Urinary bladder (tissue), 4 donors: ENCODE data around the gene RUBCNL. TPM values are rescaled to one million over a fixed set of nuclear protein-coding genes. Genes with fewer than 3 reads are reported as not detected.

Experiments
- DNase-seq: peaks from one replicate; pipeline ENCODE4 v3.0.0-alpha.2; 2015; ENCODE audit errors: extremely low spot score
- H3K27ac ChIP-seq: one replicate; pipeline ENCODE4 v1.5.1; 2013; ENCODE audit warnings: low read depth, mild to moderate bottlenecking, moderate library complexity
- H3K36me3 ChIP-seq: one replicate; pipeline ENCODE4 v1.6.1; 2013; ENCODE audit warnings: mild to moderate bottlenecking, moderate library complexity; ENCODE audit not compliant: insufficient read depth
- H3K4me1 ChIP-seq: one replicate; pipeline ENCODE4 v1.6.1; 2013; ENCODE audit warnings: mild to moderate bottlenecking, moderate library complexity; ENCODE audit not compliant: insufficient read depth
- H3K4me3 ChIP-seq: one replicate; pipeline ENCODE4 v1.5.1; 2013; ENCODE audit warnings: low read depth, low read length
- WGBS: extraction: QIAGEN DNeasy Blood & Tissue Kit; methylation state at CpG from one replicate; pipeline ENCODE4 v1.1.7; 2013; 5-methylcytosine and 5-hydroxymethylcytosine counted together
- polyA plus RNA-seq: library from polyadenylated mRNA; stranded (reverse); fragments of 200-250 nt; gene quantifications from one replicate; pipeline ENCODE4 v1.2.3, GENCODE V29; 2013
- small RNA-seq: library from RNA; depleted of rRNA; stranded (forward); fragments of <200 nt; gene quantifications from one replicate; pipeline ENCODE3, GENCODE V24; 2014
- total RNA-seq: library from RNA; depleted of rRNA; stranded (reverse); fragments of >200 nt; gene quantifications from one replicate; pipeline ENCODE4 v1.2.3, GENCODE V29; 2014
- donor health status: healthy with polysubstance abuse.
- donor health status: healthy.

The RUBCNL gene
- total and polyA plus RNA-seq, 2 donors, result 0.63 to 9.3 TPM

DNA sequence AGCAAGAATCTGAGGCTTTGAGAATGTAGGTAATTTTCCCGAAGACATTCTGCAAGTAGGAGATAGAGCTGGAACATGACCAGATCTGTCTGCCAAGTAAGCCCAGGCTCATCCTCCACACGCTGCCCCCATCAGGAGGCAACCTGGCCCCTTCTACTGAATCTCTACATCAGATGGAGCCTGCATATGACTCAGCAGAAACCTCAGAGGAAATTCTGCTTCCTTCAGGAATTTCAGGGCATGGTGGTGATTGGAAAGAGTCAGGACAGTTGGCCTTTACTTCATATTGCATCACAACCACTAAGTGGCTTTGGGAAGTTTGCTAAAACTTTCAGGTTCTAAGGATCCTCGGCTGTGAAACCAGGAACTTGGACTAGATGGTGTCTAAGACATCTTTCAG, 90.1 kb downstream of the RUBCNL start:
- WGBS, result 58% methylated on average over 3 of the region's 3 CpGs
- Histone ChIP-seq H3K27ac (no peak overlapping the region), H3K4me1 (no peaks in the 10 kb centered on the region), H3K4me3 (no peak overlapping the region), H3K36me3 (no peaks in the 10 kb centered on the region)
- DNase-seq, result no peak

DNA sequence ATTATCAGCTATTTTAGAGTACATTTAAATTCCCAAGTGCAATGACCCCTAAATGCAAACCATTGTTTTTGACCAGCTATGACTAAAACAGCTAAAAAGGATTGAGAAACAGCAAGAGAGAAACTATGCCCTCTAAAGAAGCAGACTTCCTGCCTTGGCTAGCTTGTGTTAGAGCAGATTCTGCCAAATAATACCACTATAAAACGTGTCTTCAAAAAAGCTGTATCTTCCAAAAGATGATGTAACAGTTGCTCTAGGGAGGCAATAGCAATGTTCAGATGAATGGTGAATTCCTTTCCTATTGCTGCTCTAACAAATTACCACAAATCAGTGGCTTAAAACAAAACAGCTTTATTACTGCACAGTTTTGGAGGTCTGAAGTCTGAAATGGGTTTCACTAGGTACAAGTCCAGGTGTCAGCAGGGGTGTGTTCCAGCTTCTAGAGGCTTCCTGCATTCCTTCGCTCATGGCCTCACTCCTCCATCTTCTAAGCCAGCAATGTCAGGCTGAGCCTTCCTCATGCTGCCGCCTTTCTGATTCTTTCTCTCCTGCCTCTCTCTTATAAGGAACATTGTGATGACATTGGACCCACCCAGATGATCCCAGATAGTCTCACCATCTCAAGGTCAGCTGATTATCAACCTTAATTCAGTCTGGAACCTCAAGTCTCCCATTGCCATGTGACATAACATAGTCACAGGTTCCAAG, 90.8 kb downstream of the RUBCNL start:
- no peaks in the 10 kb centered on the region for H3K4me1 ChIP-seq
- H3K27ac ChIP-seq, result peak overlapping the region; percentile 53
- 62% methylated on average over 3 of the region's 3 CpGs for WGBS
- no peaks in the 10 kb centered on the region for H3K36me3 ChIP-seq
- no peak for DNase-seq
- no peak overlapping the region for H3K4me3 ChIP-seq

DNA sequence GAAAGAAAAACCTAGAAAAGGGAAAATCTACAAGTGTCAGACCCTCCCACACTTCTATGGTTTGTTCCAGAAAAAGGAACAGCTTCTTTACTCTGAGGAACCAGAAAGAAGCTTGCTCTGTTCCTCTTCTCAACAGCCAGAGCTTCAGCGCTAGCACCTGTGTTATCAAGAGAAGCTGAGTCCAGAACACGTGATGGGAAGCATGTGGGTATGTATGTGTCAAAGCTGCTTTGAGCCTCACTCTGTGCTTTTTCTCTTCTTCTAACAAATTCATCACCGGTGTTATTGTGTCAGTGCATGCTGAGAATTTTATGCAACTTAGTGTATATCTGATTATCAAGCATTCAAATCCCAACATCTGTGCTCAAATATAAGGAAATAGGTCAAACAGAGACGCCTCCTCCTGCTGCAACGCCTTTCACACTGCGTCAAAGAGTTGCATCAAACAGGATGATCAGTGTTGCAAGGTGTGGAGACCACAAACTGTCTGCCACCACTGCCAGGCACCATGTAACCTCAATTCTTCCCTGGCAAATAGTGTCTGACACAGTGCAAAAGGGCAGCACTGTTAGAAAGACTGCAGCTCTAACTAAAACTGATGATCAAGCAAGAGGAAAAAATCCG, 91.4 kb downstream of the RUBCNL start:
- Histone ChIP-seq H3K36me3 (no peaks in the 10 kb centered on the region), H3K4me1 (no peaks in the 10 kb centered on the region), H3K27ac (no peak overlapping the region), H3K4me3 (no peak overlapping the region)
- DNase-seq, result no peak
- WGBS, result 53% methylated on average over 7 of the region's 7 CpGs

DNA sequence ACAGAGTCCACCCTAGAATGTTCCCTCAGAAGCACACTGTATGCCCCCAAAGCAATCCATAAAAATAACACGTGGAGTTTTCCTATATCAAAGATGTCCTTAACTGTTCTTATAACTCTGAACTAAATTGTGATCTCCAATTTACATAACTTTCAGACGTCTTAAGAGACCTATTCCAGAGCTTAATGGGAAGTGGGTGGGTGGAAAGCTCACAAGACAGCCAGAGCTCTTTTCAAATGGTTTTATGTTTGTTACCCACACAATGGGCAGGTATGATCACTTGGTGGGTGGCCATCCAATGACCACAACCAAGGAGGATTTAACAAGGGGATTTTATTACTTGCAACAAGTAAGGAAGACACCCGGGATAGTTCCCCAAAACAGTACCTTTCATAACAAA, 93.6 kb downstream of the RUBCNL start:
- 73% methylated on average over 3 of the region's 3 CpGs for WGBS
- Histone ChIP-seq H3K4me3 (no peak overlapping the region), H3K4me1 (no peaks in the 10 kb centered on the region), H3K27ac (no peak overlapping the region), H3K36me3 (no peaks in the 10 kb centered on the region)
- DNase-seq, result no peak

Small RNA genes within 50 kb of the gene (small RNA-seq; reads per million reads assigned to genes)
- gene RNU2-6P (11.9 reads per million, percentile 94 among the genes with 10 or more reads in this experiment), gene RNU6-68P (not detected)

Other genes starting within 250 kb of the RUBCNL start
- 43.5 TPM for gene LCP1, start 205.1 kb downstream of the RUBCNL start, total RNA-seq
- gene LCP1, start 205.1 kb downstream of the RUBCNL start, polyA plus RNA-seq, result 26.7 TPM
- 1.2 TPM for gene LRRC63, start 175.3 kb downstream of the RUBCNL start, total RNA-seq
- gene LRRC63, start 175.3 kb downstream of the RUBCNL start, polyA plus RNA-seq, result not detected
- gene LRCH1, start 165.9 kb upstream of the RUBCNL start, total RNA-seq, result 34.4 TPM
- 17.8 TPM for gene LRCH1, start 165.9 kb upstream of the RUBCNL start, polyA plus RNA-seq